Skin epidermis (tissue), 12 donors: ENCODE data around the gene GALNT8.

ENCODE experiments used
- H3K27ac ChIP-seq, 21 experiments: fragments of 200-600 bp; sonication (generic) in 11 of 21; one replicate each; pipeline ENCODE4 v1.5.0; 2020; ENCODE audit warnings: mild to moderate bottlenecking in 3 of 21, inconsistent platforms in 2 of 21, moderate library complexity in 2 of 21
- H3K4me3 ChIP-seq, 7 experiments: fragments of 200-600 bp; sonication (generic) in 2 of 7; one replicate each; pipeline ENCODE4 v1.5.0; 2020; ENCODE audit warnings: inconsistent platforms in 2 of 7, mild to moderate bottlenecking in 2 of 7, moderate library complexity in 1 of 7

Gene GALNT8

GRCh38 chr12:4820971-4821370, 100.8 kb downstream of the GALNT8 start:
- Histone ChIP-seq H3K4me3 (no peak overlapping the region), H3K27ac (no peak overlapping the region)
